ENCODE measurements around the gene IGFN1.
"Not testable (repeated sequence)": the region's sequence is repeated elsewhere in the genome, so short reads cannot be mapped to it uniquely, and the experiment has no call there.

IGFN1 gene

DNA sequence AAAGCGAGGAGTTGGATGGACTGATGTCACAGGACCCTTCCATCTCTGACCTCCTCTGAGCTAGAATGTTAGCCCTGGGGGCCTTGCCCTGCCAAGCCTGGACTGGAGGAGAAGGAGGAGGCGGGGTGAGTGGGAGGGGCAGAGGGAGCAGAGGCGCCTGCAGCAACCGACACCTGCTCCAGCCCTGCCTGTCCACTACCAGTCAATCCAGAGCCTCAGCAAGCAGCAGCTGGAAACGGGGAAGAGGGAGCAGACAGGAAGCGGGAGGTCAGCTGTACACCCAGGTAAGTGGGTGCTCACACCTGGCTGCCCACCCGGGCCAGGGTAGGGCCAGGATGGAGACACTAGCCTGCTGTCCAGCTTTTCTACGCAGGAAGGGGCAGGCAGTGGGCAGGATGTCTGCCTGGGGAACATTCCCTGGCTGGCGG is at the start of gene IGFN1:
Gene IGFN1 (plus strand): TSS at position 201 of the 428 bp plus-strand sequence. CDS start 2,470 bp downstream, outside the sequence.
- DNase-seq: no peak

- no peak for DNase-seq
These were observed 49.7 kb upstream of the IGFN1 start for GRCh38 chr1:201140941-201141260.

DNA sequence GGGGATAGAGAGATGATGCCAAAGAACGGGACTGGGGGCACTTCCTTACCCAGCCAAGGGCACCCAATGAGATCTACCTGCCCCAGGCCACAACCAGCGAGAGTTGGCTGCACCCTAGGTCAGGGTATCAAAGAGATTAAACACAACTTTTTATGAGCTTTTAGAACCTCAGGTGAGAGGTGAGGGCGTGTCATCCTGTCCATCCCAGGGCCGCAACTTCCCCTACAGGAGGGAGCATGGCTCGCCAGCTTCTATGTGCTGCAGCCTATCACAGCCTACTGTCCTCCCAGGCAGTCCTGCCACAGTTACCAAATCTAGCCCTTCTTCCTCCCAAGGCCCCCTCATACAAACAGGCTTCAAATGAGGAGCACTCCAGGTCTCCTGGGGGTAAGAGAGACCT is 49.2 kb upstream of the IGFN1 start:
- no peak for DNase-seq

- DNase-seq: no peak
These were observed 48.4 kb upstream of the IGFN1 start for GRCh38 chr1:201142011-201142848.

DNA sequence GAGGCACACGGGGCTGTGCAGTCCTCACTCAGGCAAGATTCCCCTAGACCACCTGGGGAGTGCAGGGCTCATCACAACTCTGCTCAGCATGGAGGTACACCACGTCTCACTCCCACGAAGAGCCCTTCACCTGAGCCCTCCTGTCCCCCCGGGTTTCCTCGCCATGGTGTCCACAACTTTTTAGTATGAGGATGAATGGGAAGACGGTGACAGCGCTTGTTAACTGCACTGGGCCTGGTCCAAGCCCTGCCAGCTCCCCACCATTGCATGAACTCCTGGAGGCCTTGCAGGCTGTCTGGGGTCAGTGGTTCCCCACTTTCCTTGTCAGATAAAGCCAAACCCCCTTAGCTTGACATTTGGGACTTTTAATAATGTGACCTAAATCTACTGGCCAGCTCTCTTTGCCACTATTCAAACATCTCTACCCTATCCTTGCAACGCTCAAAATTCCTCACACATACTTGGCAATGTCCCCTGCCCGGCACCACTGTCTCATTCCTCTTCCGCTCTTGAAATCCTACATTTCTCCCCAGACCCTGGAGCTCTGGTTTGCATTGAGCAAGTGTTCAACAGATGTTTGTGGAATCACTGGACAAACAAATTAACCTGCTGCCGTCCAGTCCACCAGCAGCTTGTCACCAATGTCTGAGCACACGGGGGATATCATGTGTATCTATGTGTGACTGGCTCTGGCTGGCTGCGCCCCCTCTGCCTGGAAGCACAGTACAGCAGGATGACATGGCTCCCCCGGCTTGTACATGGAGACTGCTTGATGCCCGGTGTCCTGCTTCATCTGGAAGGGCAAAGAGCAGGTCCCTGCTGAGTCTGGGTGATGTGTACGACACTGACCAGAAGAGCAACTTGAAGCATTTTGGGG is 47.5 kb upstream of the IGFN1 start:
- DNase-seq: no peak

DNA sequence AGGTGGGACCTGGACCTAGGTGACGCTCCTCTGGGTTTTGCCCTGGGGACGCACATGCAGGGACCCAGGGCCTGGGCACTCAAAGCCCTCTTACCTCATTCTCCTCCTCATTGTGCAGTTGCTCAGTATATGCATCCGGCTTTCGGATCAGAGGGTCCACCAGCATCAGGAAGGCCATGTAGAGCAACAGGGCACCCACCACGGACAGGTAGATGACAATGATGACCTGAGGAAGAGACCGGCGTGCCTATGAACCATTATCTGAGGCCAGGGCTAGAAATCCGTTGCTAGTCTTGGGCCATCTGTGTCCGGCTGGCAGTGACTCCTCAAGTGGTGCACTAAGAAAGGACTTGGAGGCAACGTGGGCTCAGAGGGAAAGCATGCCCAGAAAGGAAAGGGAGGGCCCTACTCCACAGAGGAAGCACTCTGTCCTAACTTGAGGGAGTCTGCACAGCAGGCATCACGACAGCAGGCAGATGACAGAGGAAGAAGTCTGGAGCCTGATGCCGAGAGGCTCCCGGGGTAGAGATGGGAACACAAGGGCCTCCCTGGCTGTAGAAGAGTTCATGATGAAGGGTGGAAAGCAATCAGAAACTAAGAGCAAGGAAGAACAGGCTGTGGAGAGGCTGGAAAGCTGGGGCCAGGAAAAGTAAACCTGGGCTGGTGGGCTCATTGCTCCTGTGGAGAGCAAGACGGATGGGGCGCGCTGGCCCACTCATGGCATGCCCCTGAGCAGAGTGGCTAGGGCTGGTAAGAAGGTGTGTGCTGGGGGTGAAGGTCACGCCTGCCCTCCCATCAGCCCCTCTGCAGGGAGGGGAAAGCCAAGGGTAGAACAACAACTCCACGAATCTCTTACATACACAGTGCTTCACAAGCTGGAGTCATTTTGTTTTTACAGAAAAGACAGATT is 46.6 kb upstream of the IGFN1 start:
- DNase-seq: no peak

DNA sequence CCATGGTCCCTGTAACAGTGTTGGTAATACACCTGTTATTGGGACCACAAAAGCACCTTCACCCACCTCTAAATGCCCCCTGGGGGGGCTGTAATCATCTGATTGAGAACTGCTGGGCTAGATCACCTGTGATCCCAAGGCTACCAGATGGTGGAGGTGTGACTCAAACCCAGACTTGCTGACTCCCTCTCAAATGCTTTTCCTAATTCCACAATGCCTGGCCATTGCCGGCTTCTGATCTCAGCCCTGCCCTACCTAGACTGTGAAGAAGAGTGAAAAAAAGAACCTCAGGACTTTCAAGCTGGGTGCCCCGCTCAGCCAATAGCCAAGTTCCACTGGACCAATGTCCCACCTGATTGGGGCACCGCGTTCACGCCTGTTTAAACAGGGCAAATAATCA is 45.9 kb upstream of the IGFN1 start:
- DNase-seq: no peak

GRCh38 chr1:201145132-201145531 is 45.5 kb upstream of the IGFN1 start:
- DNase-seq: no peak

DNA sequence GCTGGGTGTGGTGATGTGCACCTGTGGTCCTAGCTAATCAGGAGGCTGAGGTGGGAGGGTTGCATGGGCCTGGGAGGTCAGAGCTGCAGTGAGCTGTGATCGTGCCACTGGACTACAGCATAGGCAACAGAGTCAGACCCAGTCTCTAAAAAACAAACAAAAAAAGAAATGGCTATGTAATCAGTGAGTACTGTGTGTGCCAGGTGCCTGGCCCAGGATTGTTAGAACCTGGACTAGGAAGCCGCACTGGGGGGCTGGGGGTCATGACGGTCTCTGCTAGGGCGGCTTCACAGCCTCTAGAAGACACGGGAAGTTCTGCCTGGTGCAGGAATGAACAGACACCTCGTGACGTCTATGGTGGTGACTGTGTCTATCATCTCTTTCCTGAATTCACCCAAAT is 44.8 kb upstream of the IGFN1 start:
- DNase-seq: no peak

GRCh38 chr1:201146626-201147390 is 43.8 kb upstream of the IGFN1 start:
- DNase-seq: no peak

- DNase-seq: no peak
These were observed 43.1 kb upstream of the IGFN1 start for GRCh38 chr1:201147396-201148015.

GRCh38 chr1:201149400-201149799 is 41.2 kb upstream of the IGFN1 start:
- DNase-seq: no peak

DNA sequence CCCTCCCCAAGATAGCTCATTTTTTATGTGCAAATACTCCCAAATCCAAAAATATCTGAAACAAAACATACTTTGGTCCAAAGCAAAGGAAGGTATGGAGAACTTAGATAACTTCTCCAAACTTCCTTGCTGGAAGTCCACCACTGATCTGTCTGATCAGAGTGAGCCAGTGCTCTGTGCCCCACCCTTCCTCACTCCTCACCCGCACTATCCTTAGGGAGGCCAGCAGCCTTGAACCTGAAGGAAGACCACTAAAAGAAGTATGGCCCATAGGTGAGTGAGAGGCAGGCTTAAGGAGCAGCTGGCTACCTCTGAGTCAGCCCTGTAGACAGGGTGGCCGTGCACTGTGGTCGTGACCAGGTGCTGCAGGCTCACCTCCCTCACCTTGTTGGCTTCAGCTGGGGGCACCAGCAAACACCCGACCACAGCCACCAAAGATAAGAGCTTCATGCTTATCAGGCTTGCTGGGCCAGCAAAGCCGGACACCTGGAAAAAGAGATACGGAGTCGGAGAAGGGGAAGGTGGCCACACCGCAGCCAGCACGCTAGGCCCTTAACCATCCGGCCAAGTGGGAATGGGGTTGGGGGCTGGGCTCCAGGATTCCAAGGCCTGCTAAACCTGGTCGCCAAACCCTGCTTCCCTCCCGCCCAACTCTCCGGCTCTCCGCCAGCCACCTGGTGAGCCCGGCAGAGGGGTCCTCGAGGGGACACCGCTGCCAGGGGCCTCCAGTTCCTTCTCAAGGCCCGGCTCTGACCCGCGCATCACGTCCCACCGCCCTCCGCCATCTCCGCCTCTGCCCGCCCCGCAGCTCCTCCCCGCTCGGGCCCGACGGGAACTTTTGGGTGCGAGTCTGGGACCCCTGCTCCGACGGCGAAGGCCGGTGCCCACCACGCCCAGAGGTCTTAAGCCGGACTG is 36.9 kb upstream of the IGFN1 start:
- DNase-seq: no peak

- peak; percentile 95 for DNase-seq
These were observed 36.0 kb upstream of the IGFN1 start, which contains the start of gene TMEM9 for GRCh38 chr1:201154389-201155165. TSS of gene TMEM9 (minus strand) at chr1:201154474. CDS start at chr1:201153923, 551 bp downstream.

DNA sequence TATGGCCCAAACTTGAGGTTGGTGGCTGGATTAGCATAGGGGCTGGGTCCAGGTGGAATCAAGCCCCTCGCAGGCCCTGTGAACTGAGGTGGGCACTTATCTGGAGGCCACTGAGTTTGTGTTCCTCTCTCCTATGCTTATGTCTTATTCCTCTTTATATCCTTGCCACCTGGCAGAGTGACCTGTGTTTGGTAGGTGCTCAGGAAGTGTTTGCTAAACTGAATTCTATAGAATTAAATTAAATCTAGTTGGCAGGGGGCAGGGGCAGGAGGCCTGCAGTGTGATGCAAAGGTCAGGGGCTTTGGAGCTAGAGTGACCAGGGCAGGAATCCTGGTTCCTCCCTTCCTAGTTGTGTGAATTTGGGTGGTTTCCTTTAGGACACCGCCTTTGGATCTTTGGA is 35.3 kb upstream of the IGFN1 start:
- no peak for DNase-seq

DNA sequence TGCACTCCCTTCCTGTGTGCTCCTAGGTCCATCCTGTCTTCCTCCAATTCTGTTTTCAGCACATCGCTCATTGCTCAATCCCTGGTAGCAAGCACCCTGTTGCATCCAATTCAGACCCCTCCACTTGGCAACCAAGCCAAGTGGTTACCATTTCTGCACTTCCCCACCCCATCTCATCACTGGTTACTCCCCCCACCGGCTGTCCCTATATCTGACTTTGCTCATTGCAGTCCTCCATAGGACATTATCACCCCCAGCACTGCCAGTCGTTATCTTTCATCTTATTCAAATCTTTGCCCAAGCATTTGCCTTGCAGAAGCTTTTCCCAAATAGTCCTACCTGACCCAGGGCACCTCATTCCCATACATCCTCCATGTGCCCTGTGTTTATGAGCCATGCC is 34.3 kb upstream of the IGFN1 start:
- DNase-seq: no peak

- DNase-seq: no peak
These were observed 33.8 kb upstream of the IGFN1 start for GRCh38 chr1:201156819-201157218.

DNA sequence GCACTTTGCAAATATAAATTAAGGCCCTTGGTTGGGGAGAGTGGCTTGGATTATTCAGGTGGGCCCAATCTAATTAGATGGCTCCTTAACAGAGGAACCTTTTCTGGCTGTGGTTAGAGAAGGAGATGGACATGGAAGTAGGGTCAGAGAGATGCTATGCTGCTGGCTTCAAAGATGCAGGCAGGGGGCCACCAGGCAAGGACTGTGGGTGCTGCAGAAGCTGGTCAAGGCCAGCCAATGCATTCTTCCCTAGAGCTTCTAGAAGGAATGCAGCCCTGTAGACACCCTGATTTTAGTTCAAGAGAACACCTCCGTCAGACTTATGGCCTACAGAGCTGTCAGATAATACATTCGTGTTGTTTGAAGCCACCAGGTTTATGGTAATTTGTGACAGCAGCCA is 32.7 kb upstream of the IGFN1 start:
- no peak for DNase-seq

- DNase-seq: not testable (repeated sequence)
These were observed 27.6 kb upstream of the IGFN1 start for GRCh38 chr1:201163036-201163435.

DNA sequence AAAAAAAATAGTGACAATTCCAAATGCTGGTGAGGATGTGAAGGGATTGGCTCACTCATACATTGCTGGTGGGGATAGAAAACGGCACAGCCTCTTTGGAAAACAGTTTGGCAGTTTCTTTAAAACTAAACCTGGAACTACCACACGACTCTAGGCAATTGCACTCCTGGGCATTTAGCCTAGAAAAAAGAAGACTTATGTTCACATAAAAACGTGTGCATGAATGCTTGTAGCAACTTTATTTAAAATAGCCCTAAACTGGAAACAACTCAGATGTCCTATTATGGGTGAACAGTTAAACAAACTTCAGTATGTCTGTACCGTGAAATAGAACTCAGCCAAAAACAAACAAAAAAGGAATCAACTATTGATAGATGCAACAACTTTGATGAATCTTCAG is 26.9 kb upstream of the IGFN1 start:
- no peak for DNase-seq
